ENCODE results near the gene ELFN1. TPM values are rescaled to one million over a fixed set of nuclear protein-coding genes. Genes with fewer than 3 reads are reported as not detected.

The ELFN1 gene
- total RNA-seq, 2 experiments from 2014 or later = 0.20 to 0.36 TPM

GRCh38 chr7:1787241-1787640, 117.2 kb downstream of the ELFN1 start:
- Mint-ChIP-seq H3K4me3 (no peak overlapping the region), H3K4me1 (ENCODE audit: low read depth) (peaks cover 3% of the 10 kb centered on the region), H3K9me3 (peaks cover 5% of the 10 kb centered on the region), H3K27ac (no peak overlapping the region), H3K36me3 (ENCODE audit: low read depth) (no peaks in the 10 kb centered on the region), H3K27me3 (peaks cover 7% of the 10 kb centered on the region)
- no peak for TF ChIP-seq CTCF (IDR thresholded peaks at IDR 0.05)
- intact Hi-C loops (cut with micrococcal nuclease) = no loop called here
- POLR2A ChIA-PET = no interaction called here
- DNase-seq (no peak), ATAC-seq (no peak)
- CTCF ChIA-PET = no interaction called here

- ChIA-PET CTCF (interaction anchor here (0.6 kb wide), 1 partner anchor 233 kb away, joined by 3 read pairs; no protein-coding TSS in a partner anchor), POLR2A (no interaction called here)
- H3K4me1 Mint-ChIP-seq (ENCODE audit: low read depth) = peaks cover 3% of the 10 kb centered on the region
- H3K36me3 Mint-ChIP-seq (ENCODE audit: low read depth) = no peaks in the 10 kb centered on the region
- H3K4me3 Mint-ChIP-seq = no peak overlapping the region
- DNase-seq (no peak), ATAC-seq (no peak)
- intact Hi-C loops (cut with micrococcal nuclease) = no loop called here
- no peak for TF ChIP-seq CTCF (IDR thresholded peaks at IDR 0.05)
- H3K27me3 Mint-ChIP-seq = peaks cover 7% of the 10 kb centered on the region
- H3K9me3 Mint-ChIP-seq = peaks cover 5% of the 10 kb centered on the region
- no peak overlapping the region for H3K27ac Mint-ChIP-seq
Measured at GRCh38 chr7:1787681-1788235, 117.7 kb downstream of the ELFN1 start.

GRCh38 chr7:1794888-1795542, 124.9 kb downstream of the ELFN1 start:
- POLR2A ChIA-PET = no interaction called here
- CTCF ChIA-PET = interaction anchor here (0.6 kb wide), 1 partner anchor 39 kb away, joined by 3 read pairs; no protein-coding TSS in a partner anchor
- no peak overlapping the region for H3K4me3 Mint-ChIP-seq
- H3K27me3 Mint-ChIP-seq = peaks cover 6% of the 10 kb centered on the region
- H3K36me3 Mint-ChIP-seq (ENCODE audit: low read depth) = peaks cover 3% of the 10 kb centered on the region
- intact Hi-C loops (cut with micrococcal nuclease) = no loop called here
- ATAC-seq (no peak), DNase-seq (no peak)
- no peak overlapping the region for H3K27ac Mint-ChIP-seq
- H3K9me3 Mint-ChIP-seq = peaks cover 21% of the 10 kb centered on the region
- H3K4me1 Mint-ChIP-seq (ENCODE audit: low read depth) = no peaks in the 10 kb centered on the region
- peak; percentile 40 for TF ChIP-seq CTCF (IDR thresholded peaks at IDR 0.05)

Other genes with a start within 250 kb of the ELFN1 start
- gene MICALL2, start 210.8 kb upstream of the ELFN1 start, total RNA-seq = 1 to 10 TPM; 3.0 to 4.2 TPM
- gene INTS1, start 165.9 kb upstream of the ELFN1 start, total RNA-seq = 100 to 1,000 TPM; 100 to 103 TPM
- gene MAFK, start 139.6 kb upstream of the ELFN1 start, total RNA-seq = 10 to 100 TPM; 34.3 to 42.9 TPM
- gene TMEM184A, start 114.1 kb upstream of the ELFN1 start, total RNA-seq = not detected
- gene PSMG3, start 100.2 kb upstream of the ELFN1 start, total RNA-seq = 10 to 100 TPM; 38.9 to 41.5 TPM

Data from activated CD8-positive, alpha-beta T cell treated with anti-CD3 and anti-CD28 coated beads for 36 hours (primary cell).